Stomach (tissue), 4 donors: ENCODE data around the gene MTMR1.

Experiments
- EP300 ChIP-seq: sonication (generic); formaldehyde crosslinking; IDR thresholded peaks from one replicate; pipeline ENCODE4 v1.6.1; 2017; ENCODE audit warnings: antibody characterized with exemption
- POLR2A ChIP-seq, 4 donors: fragments of 450-650 bp; IDR thresholded peaks; one replicate each; pipeline ENCODE4 v1.6.1; 2016; ENCODE audit warnings: antibody characterized with exemption in 4 of 4, control low read depth in 2 of 4, mild to moderate bottlenecking in 1 of 4, moderate library complexity in 1 of 4
- TF ChIP-seq, protein P1 (sequence below), 7 experiments: fragments of 450-650 bp in 4 of 7; fragments of 200-600 bp in 3 of 7; sonication (generic) in 3 of 7; IDR thresholded peaks; one replicate each; pipeline ENCODE4 v1.5.1; 2016 to 2019; ENCODE audit warnings: antibody characterized with exemption in 7 of 7, control low read depth in 2 of 7, mild to moderate bottlenecking in 1 of 7

DNA sequence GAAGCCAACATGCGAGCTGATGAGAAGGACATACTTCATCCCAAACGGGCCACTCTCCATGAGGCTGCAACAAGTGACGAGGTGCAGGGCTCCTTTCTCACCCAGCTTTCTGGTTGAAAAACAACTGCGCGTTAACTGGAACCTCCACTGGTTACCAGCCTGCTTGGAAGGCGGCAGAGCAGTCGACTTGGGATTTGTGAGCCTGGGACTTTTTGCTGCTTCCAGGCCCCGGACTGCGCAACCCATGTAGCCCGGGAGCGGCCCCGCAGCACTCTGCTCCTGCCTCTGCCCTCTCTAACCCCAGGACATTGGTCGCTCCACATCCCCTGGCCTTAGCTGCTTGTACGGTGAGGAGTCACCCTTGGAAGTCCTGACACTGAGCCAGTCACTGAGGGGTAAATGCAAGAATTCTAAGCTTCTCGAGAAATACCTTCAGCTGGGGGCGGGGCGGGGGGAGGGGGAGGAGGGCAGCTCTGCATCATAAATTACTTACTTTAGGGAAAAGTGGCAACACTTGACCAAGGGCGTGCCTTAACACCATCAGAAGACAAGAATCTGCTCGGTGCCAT, 72.7 kb downstream of the MTMR1 start:
- TF ChIP-seq, protein P1, sequence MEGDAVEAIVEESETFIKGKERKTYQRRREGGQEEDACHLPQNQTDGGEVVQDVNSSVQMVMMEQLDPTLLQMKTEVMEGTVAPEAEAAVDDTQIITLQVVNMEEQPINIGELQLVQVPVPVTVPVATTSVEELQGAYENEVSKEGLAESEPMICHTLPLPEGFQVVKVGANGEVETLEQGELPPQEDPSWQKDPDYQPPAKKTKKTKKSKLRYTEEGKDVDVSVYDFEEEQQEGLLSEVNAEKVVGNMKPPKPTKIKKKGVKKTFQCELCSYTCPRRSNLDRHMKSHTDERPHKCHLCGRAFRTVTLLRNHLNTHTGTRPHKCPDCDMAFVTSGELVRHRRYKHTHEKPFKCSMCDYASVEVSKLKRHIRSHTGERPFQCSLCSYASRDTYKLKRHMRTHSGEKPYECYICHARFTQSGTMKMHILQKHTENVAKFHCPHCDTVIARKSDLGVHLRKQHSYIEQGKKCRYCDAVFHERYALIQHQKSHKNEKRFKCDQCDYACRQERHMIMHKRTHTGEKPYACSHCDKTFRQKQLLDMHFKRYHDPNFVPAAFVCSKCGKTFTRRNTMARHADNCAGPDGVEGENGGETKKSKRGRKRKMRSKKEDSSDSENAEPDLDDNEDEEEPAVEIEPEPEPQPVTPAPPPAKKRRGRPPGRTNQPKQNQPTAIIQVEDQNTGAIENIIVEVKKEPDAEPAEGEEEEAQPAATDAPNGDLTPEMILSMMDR (IDR thresholded peaks at IDR 0.05) = no peak
- TF ChIP-seq POLR2A (IDR thresholded peaks at IDR 0.05) (no peak), EP300 (no peak)
